D721Med (cell line): ENCODE measurements around the gene SOX21.

Experiments
- DNase-seq: peaks from one replicate; pipeline ENCODE4 v3.0.0; 2011; ENCODE audit warnings: low spot score; ENCODE audit not compliant: insufficient read length
- FAIRE-seq: peaks from 2 replicates; lab custom pipeline; 2011; peaks lifted over from hg19 to GRCh38; lab: Jason Lieb, UNC
- CTCF ChIP-seq: IDR thresholded peaks from 2 replicates; pipeline ENCODE4 v1.5.1; 2012; ENCODE audit warnings: mild to moderate bottlenecking, control low read depth; ENCODE audit not compliant: insufficient read depth; ENCODE audit errors: missing control alignments

SOX21 gene

GRCh38 chr13:94708031-94708859 is 4.1 kb downstream of the SOX21 start:
- DNase-seq (no peak), FAIRE-seq (no peak)

GRCh38 chr13:94707400-94708021 is 4.8 kb downstream of the SOX21 start:
- no peak for TF ChIP-seq CTCF
- FAIRE-seq, result no peak
- no peak for DNase-seq

More at GRCh38 chr13:94708031-94708859, 4.1 kb downstream of the SOX21 start:
- TF ChIP-seq CTCF, result no peak

GRCh38 chr13:94706843-94707399 is 5.4 kb downstream of the SOX21 start:
- DNase-seq (no peak), FAIRE-seq (no peak)
- TF ChIP-seq CTCF, result no peak

GRCh38 chr13:94706101-94706842 is 6.1 kb downstream of the SOX21 start:
- DNase-seq (no peak), FAIRE-seq (no peak)
- TF ChIP-seq CTCF, result no peak

GRCh38 chr13:94705081-94706030 is 7.0 kb downstream of the SOX21 start:
- FAIRE-seq, result no peak
- no peak for DNase-seq
- TF ChIP-seq CTCF, result no peak

- DNase-seq (no peak), FAIRE-seq (no peak)
- TF ChIP-seq CTCF, result no peak
These were observed 7.8 kb downstream of the SOX21 start for GRCh38 chr13:94704377-94705080.
